ENCODE data around the gene TNRC6B.

GRCh38 chr22:40334060-40334459 lies 156.3 kb downstream of the TNRC6B start:
- TF ChIP-seq POLR2AphosphoS5 (IDR thresholded peaks at IDR 0.05) = no peak
- no peak for TF ChIP-seq CTCF (IDR thresholded peaks at IDR 0.05; ENCODE audit: poor library complexity, severe bottlenecking)
- TF ChIP-seq REST (IDR thresholded peaks at IDR 0.05; ENCODE audit: borderline replicate concordance) = no peak

Data from neural cell (in vitro differentiated cells).